SHP77 treated with DMSO at 0.1 percent for 48 hours (cell line): ENCODE data around the gene WDR88.
"Not testable (repeated sequence)": the region's sequence is repeated elsewhere in the genome, so short reads cannot be mapped to it uniquely, and the experiment has no call there.

ENCODE experiments used
- DNase-seq: peaks from one replicate; lab custom pipeline; 2025; lab: John Stamatoyannopoulos, UW

WDR88 gene

GRCh38 chr19:33211794-33212435, 80.0 kb downstream of the WDR88 start:
- no peak for DNase-seq

- DNase-seq, result no peak
Measured at GRCh38 chr19:33212436-33213172, 80.7 kb downstream of the WDR88 start.

- peak; percentile 45 for DNase-seq
Measured at GRCh38 chr19:33214596-33214995, 82.7 kb downstream of the WDR88 start.

GRCh38 chr19:33215438-33216197, 83.7 kb downstream of the WDR88 start:
- no peak for DNase-seq

GRCh38 chr19:33216198-33216830, 84.4 kb downstream of the WDR88 start:
- no peak for DNase-seq

- DNase-seq, result no peak
Measured at GRCh38 chr19:33217881-33218280, 86.0 kb downstream of the WDR88 start.

GRCh38 chr19:33219261-33219815, 87.4 kb downstream of the WDR88 start:
- no peak for DNase-seq

GRCh38 chr19:33220115-33220514, 88.2 kb downstream of the WDR88 start:
- DNase-seq, result no peak

- no peak for DNase-seq
Measured at GRCh38 chr19:33220735-33221134, 88.8 kb downstream of the WDR88 start.

- DNase-seq, result no peak
Measured at GRCh38 chr19:33221638-33222037, 89.7 kb downstream of the WDR88 start.

- DNase-seq, result not testable (repeated sequence)
Measured at GRCh38 chr19:33222255-33222654, 90.3 kb downstream of the WDR88 start.

GRCh38 chr19:33224694-33225457, 93.0 kb downstream of the WDR88 start:
- no peak for DNase-seq
